ENCODE results near the gene CELF2.

Gene CELF2

GRCh38 chr10:11354823-11355222, 337.2 kb downstream of the CELF2 start (continued):
- TF ChIP-seq CSRNP3 (CRISPR knock-in tag; IDR thresholded peaks at IDR 0.05) (no peak), ZC3H10 (CRISPR knock-in tag; IDR thresholded peaks at IDR 0.05) (no peak), TCF4 (CRISPR knock-in tag; IDR thresholded peaks at IDR 0.05; ENCODE audit: borderline replicate concordance) (no peak), GLIS3 (CRISPR knock-in tag; IDR thresholded peaks at IDR 0.05) (no peak), ESRRG (CRISPR knock-in tag; IDR thresholded peaks at IDR 0.05) (no peak), BACH2 (CRISPR knock-in tag; IDR thresholded peaks at IDR 0.05; ENCODE audit: borderline replicate concordance) (no peak), RARB (CRISPR knock-in tag; IDR thresholded peaks at IDR 0.05) (no peak), ZNF8 (CRISPR knock-in tag; IDR thresholded peaks at IDR 0.05) (no peak), ZNF565 (CRISPR knock-in tag; conservative IDR thresholded peaks at IDR 0.05; ENCODE audit: low read depth) (no peak)

DNA sequence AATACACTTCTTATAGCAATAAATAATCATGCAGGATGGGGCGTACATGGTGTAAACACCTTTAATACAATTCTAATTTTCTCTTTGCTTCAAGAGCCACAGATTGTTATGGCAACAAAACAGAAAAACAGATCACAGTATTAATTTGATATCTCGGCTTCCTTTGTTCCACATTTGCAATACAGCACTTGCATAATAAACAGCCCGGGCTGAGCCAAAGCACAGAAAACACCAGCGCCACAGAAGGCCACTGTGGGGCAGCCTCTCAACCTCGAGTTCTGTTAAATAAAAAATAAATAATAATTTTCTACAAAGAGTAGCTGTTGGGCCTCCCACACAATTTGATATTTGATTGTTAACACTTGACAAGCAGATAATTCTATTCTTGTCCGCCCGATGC, 337.9 kb downstream of the CELF2 start:
- no peak for TF ChIP-seq CSDC2 (CRISPR knock-in tag; IDR thresholded peaks at IDR 0.05)
- no peak for TF ChIP-seq PPARA (CRISPR knock-in tag; IDR thresholded peaks at IDR 0.05; ENCODE audit: borderline replicate concordance)
- no peak for TF ChIP-seq ZNF70 (CRISPR knock-in tag; IDR thresholded peaks at IDR 0.05)
- no peak for TF ChIP-seq GLIS3 (CRISPR knock-in tag; IDR thresholded peaks at IDR 0.05)
- TF ChIP-seq, protein P1, sequence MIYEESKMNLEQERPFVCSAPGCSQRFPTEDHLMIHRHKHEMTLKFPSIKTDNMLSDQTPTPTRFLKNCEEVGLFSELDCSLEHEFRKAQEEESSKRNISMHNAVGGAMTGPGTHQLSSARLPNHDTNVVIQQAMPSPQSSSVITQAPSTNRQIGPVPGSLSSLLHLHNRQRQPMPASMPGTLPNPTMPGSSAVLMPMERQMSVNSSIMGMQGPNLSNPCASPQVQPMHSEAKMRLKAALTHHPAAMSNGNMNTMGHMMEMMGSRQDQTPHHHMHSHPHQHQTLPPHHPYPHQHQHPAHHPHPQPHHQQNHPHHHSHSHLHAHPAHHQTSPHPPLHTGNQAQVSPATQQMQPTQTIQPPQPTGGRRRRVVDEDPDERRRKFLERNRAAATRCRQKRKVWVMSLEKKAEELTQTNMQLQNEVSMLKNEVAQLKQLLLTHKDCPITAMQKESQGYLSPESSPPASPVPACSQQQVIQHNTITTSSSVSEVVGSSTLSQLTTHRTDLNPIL (CRISPR knock-in tag; IDR thresholded peaks at IDR 0.05; ENCODE audit: low read depth), result no peak
- no peak for TF ChIP-seq ZFP3 (CRISPR knock-in tag; IDR thresholded peaks at IDR 0.05)
- TF ChIP-seq ISL1 (CRISPR knock-in tag; IDR thresholded peaks at IDR 0.05), result no peak
- TF ChIP-seq ZFP30 (CRISPR knock-in tag; IDR thresholded peaks at IDR 0.05), result no peak
- TF ChIP-seq TOX (CRISPR knock-in tag; IDR thresholded peaks at IDR 0.05; ENCODE audit: borderline replicate concordance), result no peak
- no peak for TF ChIP-seq OSR1 (CRISPR knock-in tag; IDR thresholded peaks at IDR 0.05)
- no peak for ATAC-seq

DNA sequence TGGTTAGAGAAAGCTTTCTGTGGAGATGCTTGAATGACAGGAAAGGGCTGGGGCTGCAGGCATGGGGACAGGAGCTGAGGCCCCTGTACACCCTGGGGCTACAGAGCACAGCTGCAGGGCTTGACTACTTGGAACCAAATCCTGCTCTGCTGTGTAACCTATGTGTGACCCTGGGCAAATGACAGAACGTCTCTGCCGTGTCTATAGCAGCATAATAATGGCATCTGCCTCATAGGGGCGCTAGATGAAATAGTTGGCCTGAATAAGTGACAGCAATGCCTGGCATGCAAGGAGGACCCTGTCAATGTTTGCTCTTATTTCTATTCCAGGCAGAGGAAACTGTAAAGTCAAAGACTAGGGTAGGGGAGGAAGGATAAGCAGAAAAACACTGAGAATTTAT, 339.8 kb downstream of the CELF2 start:
- no peak for ATAC-seq
- TF ChIP-seq TOX (CRISPR knock-in tag; IDR thresholded peaks at IDR 0.05; ENCODE audit: borderline replicate concordance) (no peak), ISL1 (CRISPR knock-in tag; IDR thresholded peaks at IDR 0.05) (no peak), ZNF70 (CRISPR knock-in tag; IDR thresholded peaks at IDR 0.05) (no peak), GLIS3 (CRISPR knock-in tag; IDR thresholded peaks at IDR 0.05) (no peak), TCF4 (CRISPR knock-in tag; IDR thresholded peaks at IDR 0.05; ENCODE audit: borderline replicate concordance) (no peak), TSHZ2 (CRISPR knock-in tag; IDR thresholded peaks at IDR 0.05) (no peak), CSRNP3 (CRISPR knock-in tag; IDR thresholded peaks at IDR 0.05) (no peak), SNAI2 (CRISPR knock-in tag; IDR thresholded peaks at IDR 0.05) (no peak), ESRRG (CRISPR knock-in tag; IDR thresholded peaks at IDR 0.05) (no peak), ZNF565 (CRISPR knock-in tag; conservative IDR thresholded peaks at IDR 0.05; ENCODE audit: low read depth) (no peak), CSDC2 (CRISPR knock-in tag; IDR thresholded peaks at IDR 0.05) (no peak), PPARA (CRISPR knock-in tag; IDR thresholded peaks at IDR 0.05; ENCODE audit: borderline replicate concordance) (no peak), ZC3H10 (CRISPR knock-in tag; IDR thresholded peaks at IDR 0.05) (no peak)
- TF ChIP-seq, protein P2, sequence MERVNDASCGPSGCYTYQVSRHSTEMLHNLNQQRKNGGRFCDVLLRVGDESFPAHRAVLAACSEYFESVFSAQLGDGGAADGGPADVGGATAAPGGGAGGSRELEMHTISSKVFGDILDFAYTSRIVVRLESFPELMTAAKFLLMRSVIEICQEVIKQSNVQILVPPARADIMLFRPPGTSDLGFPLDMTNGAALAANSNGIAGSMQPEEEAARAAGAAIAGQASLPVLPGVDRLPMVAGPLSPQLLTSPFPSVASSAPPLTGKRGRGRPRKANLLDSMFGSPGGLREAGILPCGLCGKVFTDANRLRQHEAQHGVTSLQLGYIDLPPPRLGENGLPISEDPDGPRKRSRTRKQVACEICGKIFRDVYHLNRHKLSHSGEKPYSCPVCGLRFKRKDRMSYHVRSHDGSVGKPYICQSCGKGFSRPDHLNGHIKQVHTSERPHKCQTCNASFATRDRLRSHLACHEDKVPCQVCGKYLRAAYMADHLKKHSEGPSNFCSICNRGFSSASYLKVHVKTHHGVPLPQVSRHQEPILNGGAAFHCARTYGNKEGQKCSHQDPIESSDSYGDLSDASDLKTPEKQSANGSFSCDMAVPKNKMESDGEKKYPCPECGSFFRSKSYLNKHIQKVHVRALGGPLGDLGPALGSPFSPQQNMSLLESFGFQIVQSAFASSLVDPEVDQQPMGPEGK (CRISPR knock-in tag; IDR thresholded peaks at IDR 0.05; ENCODE audit: borderline replicate concordance), result no peak

Data from SK-N-SH treated with all-trans-retinoic acid at 6 μM for 48 hours (cell line).